GM21529 (cell line): Measurements from ENCODE around the gene LRRTM4.
"Not testable (repeated sequence)": the region's sequence is repeated elsewhere in the genome, so short reads cannot be mapped to it uniquely, and the experiment has no call there.

Experiments used
- ATAC-seq: cut with Tn5 transposase; IDR thresholded peaks from one replicate; pipeline ENCODE4 v1.9.1; 2021; ENCODE audit not compliant: unreplicated experiment

LRRTM4 gene

DNA sequence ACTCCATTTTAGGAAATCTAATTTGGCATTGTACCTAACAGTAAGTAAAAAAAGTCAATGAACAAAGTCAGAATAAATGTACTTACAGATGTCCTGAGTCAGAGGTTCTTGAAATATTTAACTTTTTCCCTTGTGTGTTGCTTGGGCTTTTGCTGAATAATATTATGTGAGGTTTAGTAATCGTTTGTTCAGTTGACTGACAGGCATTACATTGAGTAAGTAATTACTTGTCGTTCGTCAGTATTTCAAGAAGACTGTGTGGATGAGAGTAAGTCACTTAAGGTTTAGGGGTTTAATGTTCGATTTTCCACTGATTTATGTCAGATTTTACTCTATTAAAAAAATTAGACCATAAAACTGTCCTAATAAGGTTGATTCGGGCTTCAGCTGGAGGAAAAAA is 342.9 kb downstream of the LRRTM4 start:
- ATAC-seq: no peak

- ATAC-seq: not testable (repeated sequence)
Measured at GRCh38 chr2:77175266-77175780, 346.9 kb downstream of the LRRTM4 start.

DNA sequence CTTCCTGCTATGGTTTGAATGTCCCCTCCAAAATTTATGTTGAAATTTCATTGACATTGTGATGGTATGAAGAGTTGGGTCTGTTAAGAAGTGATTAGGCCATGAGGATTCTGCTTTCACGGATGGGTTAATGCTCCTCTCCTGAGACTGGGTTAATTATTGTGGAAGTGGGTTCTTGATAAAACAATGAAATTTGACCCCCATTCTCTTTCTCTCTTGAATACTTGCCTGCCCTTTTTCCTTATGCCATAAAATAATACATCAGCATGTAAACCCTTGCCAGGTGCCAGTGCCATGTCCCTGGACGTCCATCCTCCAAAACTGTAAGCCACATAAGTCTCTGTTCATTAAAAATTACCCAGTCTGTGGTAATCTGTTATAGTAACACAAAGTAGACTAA is 352.8 kb downstream of the LRRTM4 start:
- no peak for ATAC-seq

- not testable (repeated sequence) for ATAC-seq
Measured at GRCh38 chr2:77164021-77164420, 358.2 kb downstream of the LRRTM4 start.

DNA sequence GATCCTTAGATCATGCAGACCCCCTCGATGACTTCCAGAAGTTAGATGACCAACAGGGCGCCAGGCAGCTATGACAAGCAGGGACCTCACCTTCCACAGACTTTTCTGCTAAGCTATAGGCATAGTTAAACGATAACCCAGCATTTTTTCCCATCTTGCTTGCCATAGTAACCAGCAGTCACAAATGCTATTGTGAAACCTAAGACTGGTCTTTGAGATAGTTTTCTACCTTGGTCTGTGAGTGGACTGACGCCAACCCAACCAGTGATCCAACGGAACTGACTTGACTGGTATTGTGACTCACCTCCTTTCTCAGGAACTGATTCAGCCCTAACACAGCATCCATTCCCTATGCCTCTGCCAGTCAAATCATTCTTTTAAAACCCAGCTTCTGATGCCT is 361.2 kb downstream of the LRRTM4 start:
- no peak for ATAC-seq

DNA sequence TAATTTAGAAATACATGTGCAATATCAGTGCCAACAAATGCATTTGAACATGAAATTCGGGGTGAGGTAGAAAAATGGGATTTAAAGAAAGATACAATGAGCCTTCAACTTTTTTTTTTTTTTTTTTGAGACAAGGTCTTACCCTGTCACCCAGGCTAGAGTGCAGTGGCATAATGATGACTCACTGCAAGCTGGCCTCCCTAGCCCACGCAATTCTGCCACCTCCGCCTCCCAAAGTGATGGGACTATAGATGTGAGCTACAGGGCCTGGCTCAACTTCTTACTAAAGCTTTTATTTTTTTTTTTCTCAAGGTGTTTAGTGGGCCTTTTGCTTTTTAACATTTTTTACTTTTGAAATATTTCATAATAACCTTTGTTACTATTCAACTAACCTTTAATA is 365.6 kb downstream of the LRRTM4 start:
- ATAC-seq: no peak

DNA sequence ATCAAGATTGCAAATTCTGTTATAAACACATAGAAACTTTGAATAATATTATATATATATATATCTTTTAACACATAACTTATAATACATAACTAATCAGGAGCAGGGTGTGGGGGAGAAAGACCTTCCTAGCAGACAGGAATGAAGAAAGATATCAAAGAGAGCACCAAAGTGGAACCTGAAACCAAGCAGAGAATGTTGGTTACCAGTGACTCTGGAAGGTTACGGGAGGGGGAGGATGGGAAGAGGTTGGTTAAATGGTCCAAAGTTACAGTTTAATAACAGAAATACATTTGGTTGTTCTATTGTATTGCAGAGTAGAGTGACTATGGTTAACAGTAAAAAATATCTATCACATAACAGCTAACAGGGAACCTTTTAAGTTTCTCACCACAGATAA is 366.7 kb downstream of the LRRTM4 start:
- no peak for ATAC-seq

DNA sequence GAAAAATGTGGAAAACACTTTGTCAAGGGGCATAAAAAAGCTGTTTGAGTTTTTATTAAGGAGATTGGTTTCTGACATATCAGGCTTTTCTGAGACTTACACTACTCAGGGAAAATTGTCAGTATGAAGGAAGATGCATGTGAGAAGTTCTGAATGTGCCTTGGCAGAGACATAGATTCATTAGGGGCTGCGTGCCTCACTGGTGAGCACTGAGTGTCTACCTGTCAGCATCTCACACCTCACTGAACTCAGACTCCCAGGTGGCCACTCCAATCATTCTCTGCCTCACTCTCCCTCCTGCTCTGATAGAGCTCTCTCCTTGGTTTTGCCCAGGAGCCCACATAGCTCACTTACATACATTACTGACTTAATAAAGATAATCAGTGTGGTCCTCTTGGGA is 372.6 kb downstream of the LRRTM4 start:
- no peak for ATAC-seq

GRCh38 chr2:77147153-77147552 is 375.0 kb downstream of the LRRTM4 start:
- ATAC-seq: no peak

DNA sequence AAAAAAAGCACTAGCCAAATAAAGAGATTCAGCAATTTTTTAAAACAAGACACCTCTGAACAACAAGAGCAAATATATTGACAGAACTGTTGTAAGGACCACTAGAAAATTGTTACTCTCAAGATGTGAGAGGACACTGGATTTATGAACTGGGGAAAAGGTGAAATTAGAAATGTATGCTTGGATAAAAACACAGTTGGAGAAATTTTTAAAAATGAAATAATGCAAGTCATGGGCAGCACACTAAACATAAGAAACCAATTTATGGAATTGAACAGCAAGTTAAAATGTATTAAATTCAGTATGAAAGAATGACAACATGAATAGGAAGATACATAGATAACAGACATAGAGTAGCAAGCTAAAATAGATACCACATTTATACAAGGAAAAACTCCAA is 377.4 kb downstream of the LRRTM4 start:
- no peak for ATAC-seq

GRCh38 chr2:77142141-77142540 is 380.0 kb downstream of the LRRTM4 start:
- no peak for ATAC-seq

GRCh38 chr2:77128479-77128878 is 393.7 kb downstream of the LRRTM4 start:
- ATAC-seq: not testable (repeated sequence)

DNA sequence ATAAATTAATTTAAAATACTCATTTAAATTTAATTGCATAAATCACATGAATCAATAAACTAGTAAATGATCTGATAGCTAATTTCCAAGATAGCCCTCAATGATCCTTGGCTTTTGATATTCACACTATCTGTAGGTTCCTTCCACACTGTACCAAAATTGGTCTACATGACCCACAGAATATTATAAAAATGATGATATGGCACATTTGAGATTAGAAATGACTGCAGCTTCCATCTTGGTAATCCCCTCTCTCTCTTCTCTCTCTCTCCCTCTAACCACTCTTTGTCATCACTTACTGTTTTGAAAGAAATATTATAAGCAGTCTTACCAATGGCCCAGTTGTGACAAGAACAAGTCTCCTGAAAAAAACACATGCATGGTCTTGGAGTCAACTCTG is 394.8 kb downstream of the LRRTM4 start:
- no peak for ATAC-seq

GRCh38 chr2:77121518-77121917 is 400.7 kb downstream of the LRRTM4 start:
- ATAC-seq: no peak

DNA sequence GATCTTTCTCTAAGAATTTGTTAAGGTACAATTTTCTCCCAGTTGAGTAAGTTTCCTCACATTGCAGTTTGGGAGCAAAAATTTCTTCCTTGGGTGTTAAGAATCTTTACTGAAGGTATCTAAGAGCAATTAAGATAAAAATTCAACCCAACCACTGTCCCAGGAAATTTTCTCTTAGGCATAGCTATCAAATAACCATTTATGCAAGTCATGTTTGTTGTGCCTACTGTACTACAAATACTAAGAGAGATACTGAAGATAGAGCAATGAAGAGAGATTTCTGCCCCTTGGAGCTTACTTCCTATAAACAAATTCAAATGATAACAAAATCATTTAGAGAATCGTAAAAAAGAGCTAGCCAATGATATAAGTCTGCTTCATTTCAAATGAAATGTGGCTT is 402.8 kb downstream of the LRRTM4 start:
- ATAC-seq: no peak

DNA sequence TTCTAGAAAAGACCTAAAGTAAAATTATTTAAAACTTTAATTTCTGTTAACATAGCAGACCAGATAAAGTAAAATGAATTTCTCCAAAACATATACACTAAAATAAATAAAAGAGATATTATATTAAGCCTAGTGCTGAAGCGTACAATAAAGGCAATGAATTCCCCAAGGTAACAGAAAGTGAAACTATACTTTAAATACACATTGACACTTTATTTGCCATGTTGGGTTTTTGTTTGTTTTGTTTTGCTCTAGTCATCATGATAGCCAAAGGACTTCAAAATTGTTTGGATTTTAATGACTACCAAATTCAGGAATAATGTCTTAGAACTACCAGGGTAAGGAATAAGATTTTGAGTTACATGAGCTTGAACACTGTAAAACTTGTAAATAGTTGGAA is 413.3 kb downstream of the LRRTM4 start:
- no peak for ATAC-seq

GRCh38 chr2:77105008-77105407 is 417.2 kb downstream of the LRRTM4 start:
- no peak for ATAC-seq

DNA sequence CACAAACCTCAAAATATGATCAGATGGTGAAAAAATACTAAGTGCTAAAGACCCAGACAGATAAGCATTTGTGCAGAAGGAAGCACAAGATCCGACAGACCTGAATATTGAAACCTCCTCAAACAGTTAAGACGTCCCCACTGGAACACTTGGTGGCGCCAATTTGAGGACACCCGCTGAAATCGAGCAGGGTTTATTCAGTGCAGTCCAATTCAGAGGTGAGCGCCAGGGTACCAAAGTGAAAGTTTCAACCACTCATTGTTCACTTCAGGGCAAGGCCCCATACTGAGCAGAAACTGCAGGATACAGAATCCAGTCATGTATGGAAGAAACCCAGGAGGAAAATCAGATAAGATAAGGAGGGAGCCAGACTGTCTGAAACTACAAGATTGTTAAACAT is 417.6 kb downstream of the LRRTM4 start:
- ATAC-seq: no peak

DNA sequence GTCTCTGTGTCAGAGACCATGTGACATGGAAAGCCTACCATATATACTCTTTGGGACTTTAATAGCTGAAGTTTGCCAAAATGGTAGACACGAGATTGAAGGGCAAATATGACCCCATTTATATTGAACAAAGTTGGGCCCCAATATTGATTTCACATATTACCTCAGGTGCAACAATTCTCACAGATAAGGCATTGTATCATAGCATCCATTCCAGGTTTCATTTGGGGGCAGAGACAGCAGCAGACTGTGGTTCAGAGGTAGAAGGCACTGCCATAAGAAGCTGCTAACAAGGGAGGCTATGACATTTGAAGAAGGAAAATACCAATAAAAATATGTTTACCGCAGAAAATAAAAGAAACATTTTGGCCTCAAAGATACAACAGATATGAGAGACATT is 419.2 kb downstream of the LRRTM4 start:
- no peak for ATAC-seq

GRCh38 chr2:77101796-77102452 is 420.3 kb downstream of the LRRTM4 start:
- no peak for ATAC-seq

DNA sequence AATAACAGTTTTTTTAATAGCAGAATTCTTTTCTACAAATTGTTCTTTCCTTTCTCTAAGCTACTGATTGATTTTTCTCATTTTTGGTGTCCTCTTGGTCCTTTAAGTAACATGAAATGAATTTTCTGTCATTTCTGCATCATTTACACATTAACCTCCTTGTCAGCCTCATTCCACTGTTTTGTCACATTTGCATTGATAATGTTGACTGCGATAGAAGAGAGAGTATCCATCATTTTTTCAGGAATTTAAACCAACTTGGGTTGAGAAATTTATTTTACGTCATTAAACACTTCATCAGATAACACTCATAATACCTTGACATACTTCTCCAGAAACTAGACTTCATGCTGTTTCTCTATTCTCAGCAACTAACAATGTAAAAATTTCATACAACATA is 422.2 kb downstream of the LRRTM4 start:
- ATAC-seq: no peak

DNA sequence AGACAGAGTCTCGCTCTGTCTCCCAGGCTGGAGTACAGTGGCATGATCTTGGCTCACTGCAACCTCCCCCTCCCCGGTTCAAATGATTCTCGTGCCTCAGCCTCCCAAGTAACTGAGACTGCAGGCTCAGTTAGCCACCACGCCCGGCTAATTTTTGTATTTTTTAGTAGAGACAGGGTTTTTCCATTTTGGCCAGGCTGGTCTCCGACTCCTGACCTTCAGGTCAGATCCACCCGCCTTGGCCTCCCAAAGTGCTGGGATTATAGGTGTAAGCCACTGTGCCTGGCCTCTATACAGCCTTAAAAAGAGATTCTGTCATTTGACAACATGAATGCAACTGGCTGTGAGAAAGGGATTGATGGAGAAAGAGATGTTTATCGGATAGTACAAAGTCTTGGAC is 426.7 kb downstream of the LRRTM4 start:
- ATAC-seq: not testable (repeated sequence)

DNA sequence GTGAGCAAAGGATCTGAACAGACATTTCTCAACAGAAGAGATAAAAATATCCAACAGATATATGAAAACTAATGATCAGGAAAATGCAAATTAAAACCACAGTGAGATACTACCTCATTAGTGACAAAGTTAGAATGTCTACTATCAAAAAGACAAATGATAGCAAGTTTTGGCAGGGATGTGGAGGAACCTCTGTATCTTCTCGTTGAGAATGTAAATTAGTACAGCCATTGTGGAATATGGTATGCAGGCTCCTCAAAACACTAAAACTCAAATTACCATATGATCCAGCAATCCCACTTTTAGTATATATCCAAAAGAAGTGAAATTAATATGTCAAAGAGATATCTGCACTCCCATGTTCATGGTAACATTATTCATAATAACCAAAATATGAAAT is 427.1 kb downstream of the LRRTM4 start:
- no peak for ATAC-seq
